HL-60 (cell line): Measurements from ENCODE around the gene IHH. TPM values are rescaled to one million over a fixed set of nuclear protein-coding genes. Genes with fewer than 3 reads are reported as not detected.

Experiments used
- microRNA-seq: library from miRNA; unstranded; fragments of <30 nt; microRNA quantifications from one replicate; pipeline ENCODE4, GENCODE V29; 2018

IHH gene

Small RNA genes within 50 kb of the gene (microRNA-seq; reads per million reads assigned to microRNA genes)
- gene MIR3131 = not detected
